Peyer's patch (tissue), 4 donors: ENCODE data around the gene TMEM217.

Experiments
- CTCF ChIP-seq, 6 experiments: fragments of 450-650 bp in 4 of 6; fragments of 200-600 bp in 2 of 6; sonication (generic) in 1 of 6; IDR thresholded peaks; one replicate each; pipeline ENCODE4 v1.5.1; 2017 to 2019; ENCODE audit warnings: antibody characterized with exemption in 6 of 6, mild to moderate bottlenecking in 3 of 6, moderate library complexity in 1 of 6
- POLR2A ChIP-seq, 2 donors: fragments of 450-650 bp; IDR thresholded peaks; one replicate each; pipeline ENCODE4 v1.5.1; 2017; ENCODE audit warnings: antibody characterized with exemption in 2 of 2, mild to moderate bottlenecking in 2 of 2, moderate library complexity in 2 of 2

GRCh38 chr6:37222992-37223391 is 35.0 kb downstream of the TMEM217 start:
- TF ChIP-seq POLR2A (IDR thresholded peaks at IDR 0.05) (no peak), CTCF (IDR thresholded peaks at IDR 0.05) (no peak)
